Activated T-helper 9 cell treated with anti-CD3 and anti-CD28 coated beads, Interleukin-2, amount 50 U/mL, for 16 hours (primary cell): Measurements from ENCODE around the gene NINL.
"Not testable (repeated sequence)": the region's sequence is repeated elsewhere in the genome, so short reads cannot be mapped to it uniquely, and the experiment has no call there.

ENCODE experiments used
- DNase-seq: peaks from one replicate; pipeline ENCODE4 v3.0.0-alpha.2; 2020; ENCODE audit warnings: low read depth

The NINL gene

GRCh38 chr20:25532015-25532751, 53.1 kb downstream of the NINL start:
- DNase-seq: no peak

- no peak for DNase-seq
Measured at GRCh38 chr20:25529295-25529951, 55.9 kb downstream of the NINL start.

DNA sequence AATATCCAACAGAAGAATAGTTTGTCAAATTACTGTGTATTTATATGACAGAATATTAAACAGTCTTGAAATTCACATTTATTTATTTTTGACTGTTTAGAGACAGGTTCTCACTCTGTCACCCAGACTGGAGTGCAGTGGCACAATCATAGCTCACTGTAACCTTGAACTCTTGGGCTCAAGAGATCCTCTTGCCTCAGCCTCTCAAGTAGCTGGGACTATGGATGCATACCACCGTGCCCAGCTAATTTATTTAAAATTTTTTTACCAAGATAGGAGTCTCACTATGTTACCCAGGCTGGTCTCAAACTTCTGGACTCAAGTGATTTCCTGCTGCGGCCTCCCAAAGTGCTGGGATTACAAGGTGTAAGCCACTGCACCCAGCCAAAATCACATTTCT, 57.4 kb downstream of the NINL start:
- DNase-seq: no peak

GRCh38 chr20:25526446-25526845, 58.9 kb downstream of the NINL start:
- DNase-seq: no peak

DNA sequence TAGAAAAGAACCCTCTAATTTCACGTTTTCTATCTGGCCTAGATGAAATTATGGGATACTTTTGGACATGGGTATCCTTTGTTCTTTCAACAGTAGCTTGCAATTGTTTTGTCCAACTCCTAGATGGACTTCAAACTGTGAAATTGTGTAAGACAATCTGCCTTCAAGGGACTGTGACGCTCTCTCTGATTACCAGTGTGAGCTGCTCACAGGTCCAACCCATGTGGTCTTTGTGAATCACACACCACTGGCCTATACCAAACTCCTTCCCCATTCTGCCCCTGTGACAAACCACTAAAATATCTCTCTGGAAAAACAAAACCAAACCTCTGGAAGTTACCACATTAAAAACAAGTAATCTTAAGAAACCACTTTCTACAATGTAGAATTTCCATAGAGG, 59.5 kb downstream of the NINL start:
- no peak for DNase-seq

- DNase-seq: no peak
Measured at GRCh38 chr20:25525295-25525694, 60.0 kb downstream of the NINL start.

- DNase-seq: no peak
Measured at GRCh38 chr20:25521382-25521781, 63.9 kb downstream of the NINL start.

DNA sequence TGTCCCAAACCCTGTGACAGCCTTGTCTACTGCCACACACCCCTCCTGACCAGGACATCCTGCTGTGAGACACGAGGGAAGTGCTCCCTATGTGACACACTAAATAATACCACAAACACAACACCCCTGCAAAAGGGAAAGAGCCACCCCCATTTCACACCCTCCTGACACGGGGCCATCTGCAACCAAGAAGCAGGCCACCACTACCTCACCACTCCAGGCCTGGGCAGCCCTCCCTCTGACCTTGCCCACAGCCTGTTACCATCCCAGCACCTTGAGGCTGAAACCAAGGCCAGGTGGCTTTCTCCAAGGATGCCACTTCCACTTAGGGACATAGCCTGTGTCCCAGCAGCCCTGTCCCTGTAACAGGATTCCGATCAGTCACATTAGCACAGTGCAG, 68.2 kb downstream of the NINL start:
- DNase-seq: no peak

DNA sequence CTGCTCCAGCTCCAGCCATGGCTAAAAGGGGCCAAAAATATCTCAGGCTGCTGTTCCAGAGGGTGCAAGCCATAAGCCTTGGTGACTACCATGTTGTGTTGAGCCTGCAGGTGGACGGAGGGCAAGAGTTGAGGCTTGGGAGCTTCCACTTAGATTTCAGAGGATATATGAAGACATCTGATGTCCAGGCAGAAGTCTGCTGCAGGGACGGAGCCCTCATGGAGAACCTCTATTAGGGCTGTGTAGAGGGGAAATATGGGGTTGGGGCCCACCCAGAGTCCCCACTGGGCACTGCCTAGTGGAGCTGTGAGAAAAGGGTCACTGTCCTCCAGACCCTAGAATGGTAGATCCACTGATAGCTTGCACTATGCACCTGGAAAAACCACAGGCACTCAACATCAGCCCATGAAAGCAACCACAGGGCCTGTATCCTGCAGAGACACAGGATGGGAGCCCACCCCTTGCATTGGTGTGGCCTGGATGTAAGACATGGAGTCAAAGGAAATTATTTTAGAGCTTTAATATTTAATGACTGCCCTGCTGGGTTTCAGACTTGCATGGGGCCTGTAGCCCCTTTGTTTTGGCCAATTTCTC, 70.5 kb downstream of the NINL start:
- no peak for DNase-seq

DNA sequence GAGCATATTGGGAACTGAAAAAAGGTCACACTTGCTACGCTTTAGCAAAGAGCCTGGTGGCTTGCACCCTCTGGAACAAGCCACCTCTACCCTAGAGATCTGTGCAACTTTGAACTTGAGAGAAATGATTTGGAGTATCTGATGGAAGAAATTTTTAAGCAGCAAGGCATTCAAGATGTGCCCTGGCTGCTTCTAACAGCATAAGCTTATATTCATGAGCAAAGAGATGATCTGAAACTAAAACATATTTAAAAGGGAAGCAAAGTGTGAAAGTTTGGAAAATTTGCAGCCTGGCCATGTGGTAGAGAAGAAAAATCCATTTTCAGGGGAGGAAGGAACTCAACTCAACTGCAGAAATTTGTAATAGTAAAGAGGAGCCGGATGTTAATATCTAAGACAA, 71.1 kb downstream of the NINL start:
- DNase-seq: no peak

DNA sequence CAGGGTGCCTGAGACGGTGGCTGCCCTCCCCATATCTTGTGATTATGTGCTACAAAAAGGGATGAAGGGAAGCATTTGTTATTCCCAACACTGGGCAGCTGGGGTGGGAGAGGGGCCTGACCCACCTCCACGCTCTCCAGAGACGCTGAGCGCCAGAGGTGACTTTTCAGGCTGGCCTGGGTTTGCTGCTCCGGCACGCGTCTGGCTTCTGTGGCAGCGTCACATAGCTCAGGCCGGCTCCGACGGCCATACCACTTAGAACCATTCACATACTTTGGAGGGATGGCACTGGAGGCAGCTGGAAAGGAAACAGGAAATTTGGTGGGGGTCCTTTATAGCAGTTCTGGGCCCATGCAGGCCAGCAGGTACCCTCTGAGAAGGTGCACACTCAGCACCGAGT, 72.6 kb downstream of the NINL start:
- no peak for DNase-seq

- no peak for DNase-seq
Measured at GRCh38 chr20:25511183-25511582, 74.1 kb downstream of the NINL start.

- DNase-seq: no peak
Measured at GRCh38 chr20:25510721-25511120, 74.6 kb downstream of the NINL start.

GRCh38 chr20:25510202-25510601, 75.1 kb downstream of the NINL start:
- DNase-seq: no peak

GRCh38 chr20:25509084-25509483, 76.2 kb downstream of the NINL start:
- DNase-seq: no peak

DNA sequence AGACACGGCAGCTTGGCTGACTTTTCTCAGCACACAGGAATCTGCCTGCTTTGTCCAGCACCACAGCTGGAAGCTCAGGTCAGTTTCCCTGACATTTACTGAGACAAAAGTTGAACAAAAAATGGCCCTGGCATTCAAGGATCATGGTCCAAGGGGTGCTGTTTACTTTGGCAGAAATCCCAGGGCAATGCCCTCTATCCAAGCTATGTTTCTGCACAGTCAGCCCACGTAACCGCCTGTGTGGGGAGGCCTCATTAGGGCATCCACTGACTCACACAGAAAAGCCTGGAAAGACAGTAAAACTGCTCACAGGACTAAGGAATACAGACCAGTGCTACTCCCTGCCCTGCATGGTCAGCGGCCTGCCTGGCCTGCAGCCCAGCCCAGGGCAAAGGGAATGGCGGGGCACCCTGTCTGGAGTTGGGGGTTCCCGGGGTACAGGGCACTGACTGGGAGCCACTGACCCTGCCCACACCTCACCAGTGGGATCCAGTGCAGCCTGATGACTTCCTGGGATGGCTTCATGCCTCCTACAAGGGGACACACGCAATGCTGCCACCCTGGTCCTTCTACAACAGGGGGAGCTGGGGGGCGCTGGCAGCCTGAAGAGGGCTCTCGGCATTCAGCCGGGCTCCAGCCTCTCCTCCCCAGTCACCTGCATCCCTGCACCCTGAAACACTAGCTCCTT, 77.1 kb downstream of the NINL start:
- no peak for DNase-seq

DNA sequence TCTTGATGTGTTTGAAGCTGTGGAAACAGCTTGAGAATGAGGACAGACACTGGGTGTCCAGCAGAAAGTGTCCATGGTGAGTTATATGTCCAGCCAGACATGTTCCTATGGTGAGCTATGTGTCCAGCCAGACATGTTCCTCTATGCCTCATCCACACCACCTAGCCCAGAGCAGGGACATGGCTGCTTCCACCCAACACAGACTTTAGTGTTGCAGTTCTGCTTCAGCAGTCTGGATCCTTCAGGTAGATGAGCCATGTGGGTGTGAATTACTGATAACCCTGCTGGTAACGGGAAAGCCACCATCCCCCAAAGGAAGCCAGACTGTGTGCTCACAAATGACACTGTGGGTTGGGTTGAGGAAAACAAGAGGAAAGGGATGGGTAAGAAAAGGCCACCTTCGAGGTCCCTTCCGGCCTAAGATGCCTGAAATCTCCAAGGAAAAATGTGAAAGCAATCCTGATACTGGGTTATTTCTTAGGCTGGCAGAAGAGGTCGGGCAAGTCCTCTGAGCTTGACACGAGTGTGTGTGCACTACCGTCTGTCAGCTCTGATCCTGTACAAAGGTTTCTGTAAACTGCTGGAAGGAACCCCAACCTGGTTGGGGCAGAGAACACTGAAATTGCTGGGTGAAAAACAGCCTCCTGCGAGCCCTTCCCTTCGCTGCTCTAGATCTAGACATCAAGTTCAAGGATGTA, 77.8 kb downstream of the NINL start:
- no peak for DNase-seq

DNA sequence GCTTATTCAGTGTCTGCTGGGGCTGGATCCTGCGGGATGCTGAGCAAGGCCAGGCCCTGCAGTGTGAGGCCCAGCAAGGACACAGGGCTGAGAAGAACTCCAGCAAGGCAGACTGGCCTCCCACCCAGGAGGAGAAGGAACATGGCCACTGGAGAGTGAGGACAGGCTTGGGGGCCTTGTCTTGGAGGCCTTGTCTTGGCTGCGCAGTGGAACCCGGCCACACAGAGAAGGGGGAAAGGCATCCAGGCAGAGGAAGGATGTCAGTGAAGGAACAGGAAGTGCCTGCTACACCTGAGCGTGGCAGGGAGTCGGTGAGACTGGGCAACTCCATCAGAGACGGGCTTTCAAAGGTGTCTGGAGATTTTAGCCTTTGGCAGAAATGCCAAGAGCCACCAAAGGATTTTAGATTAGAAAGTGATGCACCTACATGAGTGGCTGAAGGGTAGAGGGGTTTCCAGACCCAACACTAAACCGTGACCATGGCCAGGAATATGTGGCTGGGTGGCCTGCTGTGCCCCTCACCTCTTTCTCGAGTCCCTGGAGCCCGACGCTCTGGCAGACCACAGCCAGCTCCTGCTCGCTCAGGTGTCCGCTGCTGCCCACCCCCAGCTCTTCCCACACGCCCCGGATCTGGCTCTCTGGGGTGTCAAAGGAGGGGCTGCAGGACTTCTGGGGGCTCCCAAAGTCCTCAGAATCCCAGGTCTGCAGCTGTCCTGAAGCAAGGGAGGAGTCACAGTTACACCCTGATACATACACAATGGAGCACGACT, 80.8 kb downstream of the NINL start:
- DNase-seq: no peak

DNA sequence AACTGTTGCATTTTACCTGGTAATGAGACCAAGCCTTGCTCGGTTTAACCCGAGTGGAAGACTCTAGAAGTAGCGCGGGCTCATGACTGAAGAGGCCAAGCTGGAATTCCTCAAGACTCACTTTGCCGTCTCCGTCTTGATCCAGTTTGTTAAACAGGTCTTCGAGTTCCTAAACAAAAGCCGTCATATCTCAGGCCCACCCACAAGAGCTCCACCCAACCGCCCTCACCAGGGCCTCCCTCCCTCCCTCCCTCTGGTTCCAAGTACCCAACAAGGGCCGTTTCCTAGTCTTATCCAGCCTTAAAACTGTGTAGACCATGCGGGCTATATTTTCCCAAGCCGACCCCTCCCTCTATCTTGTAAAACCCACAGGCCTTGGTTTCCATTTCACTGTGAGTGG, 81.4 kb downstream of the NINL start:
- no peak for DNase-seq

DNA sequence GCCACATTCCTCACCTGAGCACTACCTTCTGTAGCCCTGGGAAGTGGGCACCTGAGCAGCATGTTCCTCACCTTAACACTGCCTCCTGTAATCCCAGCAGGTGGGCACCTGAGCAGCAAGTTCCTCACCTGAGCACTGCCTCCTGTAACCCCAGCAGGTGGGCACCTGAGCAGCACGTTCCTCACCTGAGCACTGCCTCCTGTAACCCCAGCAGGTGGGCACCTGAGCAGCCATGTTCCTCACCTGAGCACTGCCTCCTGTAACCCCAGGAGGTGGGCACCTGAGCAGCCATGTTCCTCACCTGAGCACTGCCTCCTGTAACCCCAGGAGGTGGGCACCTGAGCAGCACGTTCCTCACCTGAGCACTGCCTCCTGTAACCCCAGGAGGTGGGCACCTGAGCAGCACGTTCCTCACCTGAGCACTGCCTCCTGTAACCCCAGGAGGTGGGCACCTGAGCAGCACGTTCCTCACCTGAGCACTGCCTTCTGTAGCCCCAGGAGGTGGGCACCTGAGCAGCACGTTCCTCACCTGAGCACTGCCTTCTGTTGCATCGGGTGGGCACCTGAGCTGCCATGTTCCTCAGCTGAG, 82.2 kb downstream of the NINL start:
- not testable (repeated sequence) for DNase-seq

DNA sequence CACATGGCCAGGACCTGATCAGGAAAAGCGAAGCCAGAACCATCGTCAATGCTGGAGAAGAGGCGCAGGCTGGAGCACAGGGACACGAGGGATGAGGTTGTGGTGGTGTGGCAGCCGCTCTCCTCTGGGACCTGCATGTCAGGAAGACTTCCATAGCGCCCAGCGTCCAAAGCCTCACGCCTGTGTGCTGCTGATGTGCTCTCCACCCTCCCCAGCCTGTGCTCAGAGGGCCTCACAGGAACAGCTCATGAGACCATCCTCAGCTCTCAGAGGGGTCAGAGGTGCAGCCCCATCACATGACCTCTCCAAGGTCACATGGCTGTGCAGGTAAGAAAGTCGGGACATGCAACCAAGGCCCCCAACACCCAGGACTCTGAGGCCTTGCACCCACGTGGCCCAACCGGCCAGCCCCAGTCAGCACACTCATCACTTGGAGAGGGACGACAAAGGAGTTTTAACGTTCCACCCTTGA, 84.4 kb downstream of the NINL start:
- no peak for DNase-seq
